Cerebellar cortex (tissue), 1 donor: Measurements from ENCODE around the gene F2.

Source experiments
- DNase-seq: peaks from one replicate; pipeline ENCODE4 v3.0.0-alpha.2; 2015; ENCODE audit warnings: low spot score

Gene F2

DNA sequence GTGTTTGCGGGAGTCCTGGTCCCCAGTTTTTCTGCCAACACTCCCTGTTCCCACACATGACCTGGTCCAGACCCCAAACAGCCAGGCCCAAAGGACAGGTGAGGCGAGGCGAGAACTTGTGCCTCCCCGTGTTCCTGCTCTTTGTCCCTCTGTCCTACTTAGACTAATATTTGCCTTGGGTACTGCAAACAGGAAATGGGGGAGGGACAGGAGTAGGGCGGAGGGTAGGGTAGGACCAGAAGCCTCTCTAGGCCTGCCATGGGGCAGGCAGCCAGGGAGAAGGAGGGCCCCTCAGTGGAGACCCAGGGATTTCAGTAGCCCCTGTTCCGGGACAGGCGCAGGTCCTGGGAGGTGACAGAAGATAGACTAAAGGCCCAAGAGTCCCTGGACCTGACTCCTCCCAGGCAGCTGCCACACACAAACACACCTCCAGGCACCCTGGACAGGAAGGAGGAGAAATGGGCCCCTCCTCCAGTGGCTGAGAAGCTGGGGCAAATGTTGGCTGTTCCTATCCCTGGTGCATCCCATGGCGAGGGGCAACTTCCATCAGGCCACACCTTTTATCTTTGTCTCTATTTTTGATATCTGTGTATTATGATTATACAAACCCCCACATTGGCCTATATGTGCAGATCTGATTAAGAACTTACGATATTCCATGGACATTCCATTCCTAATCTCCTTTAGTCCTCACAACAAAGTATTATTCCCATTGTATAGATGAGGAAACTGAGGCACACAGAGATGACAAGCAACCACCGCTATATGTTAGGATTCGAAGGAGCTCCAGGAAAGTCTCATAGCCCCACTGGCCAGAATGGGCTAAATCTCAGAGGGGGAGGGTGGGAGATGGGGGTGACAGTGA is 626 bp upstream of the F2 start:
- DNase-seq, result no peak

DNA sequence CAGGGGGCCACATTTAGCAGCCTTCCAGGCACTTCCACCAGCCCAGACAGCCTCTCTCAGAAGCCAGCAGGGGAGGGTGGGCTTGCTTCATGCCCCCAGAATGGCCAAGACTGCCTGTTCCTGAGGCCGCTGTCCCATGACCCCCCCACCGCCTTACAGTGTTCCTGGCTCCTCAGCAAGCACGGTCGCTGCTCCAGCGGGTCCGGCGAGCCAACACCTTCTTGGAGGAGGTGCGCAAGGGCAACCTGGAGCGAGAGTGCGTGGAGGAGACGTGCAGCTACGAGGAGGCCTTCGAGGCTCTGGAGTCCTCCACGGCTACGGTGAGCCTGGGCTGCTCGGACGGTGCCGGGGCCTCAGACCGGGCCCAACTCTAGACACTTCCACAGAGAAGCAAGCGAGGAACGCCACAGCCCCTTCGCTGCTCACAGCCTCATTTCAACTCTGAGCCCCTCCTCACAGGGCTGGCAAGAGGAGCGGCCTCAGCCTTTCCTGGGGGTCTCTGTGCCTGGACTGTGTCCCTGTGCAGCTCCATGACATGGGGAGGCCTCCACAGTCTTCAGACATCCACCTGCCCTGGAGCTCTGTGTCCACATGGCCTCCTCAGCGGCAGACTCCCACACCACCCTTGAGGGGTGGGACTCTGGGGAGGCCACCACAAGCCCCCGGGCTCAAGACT is 668 bp downstream of the F2 start:
- no peak for DNase-seq

DNA sequence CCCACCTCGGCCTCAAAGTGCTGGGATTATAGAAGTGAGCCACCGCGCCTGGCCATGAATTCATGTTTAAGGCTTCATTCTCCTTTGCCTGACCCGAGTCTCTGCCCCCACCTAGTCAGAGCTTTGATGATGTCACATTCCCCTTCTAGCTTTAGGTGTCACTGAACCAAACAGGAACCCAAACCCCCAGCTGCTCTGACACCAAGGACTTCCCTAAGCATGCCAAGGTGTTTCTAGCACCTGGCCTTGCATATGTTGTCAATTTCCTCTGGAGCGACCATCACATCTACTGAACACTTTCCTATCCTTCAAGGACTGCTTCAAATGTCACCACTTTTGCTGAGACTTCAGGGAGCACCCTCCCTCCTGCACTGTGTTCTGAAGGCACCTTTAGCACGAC is 2.3 kb downstream of the F2 start:
- no peak for DNase-seq

DNA sequence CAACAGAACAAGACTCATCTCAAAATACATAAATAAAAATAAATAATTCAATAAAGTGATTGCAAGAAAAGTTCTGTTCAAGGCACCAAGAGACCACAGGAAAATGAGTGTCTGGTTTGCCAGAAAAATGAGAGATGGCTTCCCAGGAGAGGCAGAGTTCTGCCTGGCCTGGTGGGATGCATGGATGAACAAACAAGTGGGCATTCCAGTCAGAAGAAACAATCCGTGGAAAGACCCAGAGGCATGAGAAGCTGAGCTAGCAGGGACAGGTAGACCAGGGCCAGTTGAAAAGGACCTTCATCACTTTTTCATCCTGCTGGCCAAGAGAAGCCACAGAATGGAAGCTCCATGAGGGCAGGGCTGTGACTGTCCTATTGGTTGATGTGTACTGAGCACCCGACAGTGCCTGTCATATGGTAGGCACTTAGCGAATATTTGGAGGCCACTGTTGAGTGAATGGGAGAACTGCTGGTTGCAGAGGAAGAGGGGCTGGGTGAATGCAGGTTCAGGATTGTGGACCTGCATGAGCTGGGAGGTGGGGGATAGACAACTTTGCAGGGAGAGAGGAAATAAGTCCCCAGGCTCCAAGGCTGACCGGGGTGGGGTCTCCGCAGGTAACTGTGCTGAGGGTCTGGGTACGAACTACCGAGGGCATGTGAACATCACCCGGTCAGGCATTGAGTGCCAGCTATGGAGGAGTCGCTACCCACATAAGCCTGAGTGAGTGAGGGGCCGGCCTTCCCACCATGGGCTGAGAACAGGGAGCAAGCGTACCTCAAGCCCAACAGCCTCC is 3.7 kb downstream of the F2 start:
- DNase-seq, result no peak

DNA sequence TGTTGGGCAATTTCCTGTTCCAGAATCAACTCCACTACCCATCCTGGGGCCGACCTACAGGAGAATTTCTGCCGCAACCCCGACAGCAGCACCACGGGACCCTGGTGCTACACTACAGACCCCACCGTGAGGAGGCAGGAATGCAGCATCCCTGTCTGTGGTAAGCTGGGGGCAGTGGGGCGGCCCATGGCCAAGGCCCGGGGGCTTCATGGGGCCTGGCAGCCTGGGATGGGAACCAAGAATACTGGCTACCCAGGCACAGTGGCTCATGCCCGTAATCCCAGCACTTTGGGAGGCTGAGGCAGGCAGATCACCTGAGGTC is 4.3 kb downstream of the F2 start:
- DNase-seq, result no peak

DNA sequence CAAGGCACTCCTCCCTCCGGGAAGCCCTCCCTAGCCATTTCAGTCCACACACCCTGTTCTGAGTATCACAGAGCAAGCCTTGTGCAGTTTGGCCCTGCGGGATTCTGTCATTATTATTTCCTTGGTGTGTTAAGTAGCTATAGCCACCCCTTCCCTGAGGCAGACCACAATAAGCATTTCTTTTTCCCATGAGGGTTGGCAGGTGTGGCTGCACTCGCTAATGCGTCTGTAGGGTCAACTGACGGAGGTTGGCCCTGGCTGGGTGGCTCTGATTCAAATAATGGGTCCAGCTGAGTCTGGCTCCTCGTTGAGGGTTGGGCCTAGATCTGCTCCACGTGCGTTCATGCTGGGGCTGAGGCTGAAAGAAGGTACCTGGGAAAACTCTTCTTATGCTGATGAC is 5.1 kb downstream of the F2 start:
- DNase-seq, result no peak

DNA sequence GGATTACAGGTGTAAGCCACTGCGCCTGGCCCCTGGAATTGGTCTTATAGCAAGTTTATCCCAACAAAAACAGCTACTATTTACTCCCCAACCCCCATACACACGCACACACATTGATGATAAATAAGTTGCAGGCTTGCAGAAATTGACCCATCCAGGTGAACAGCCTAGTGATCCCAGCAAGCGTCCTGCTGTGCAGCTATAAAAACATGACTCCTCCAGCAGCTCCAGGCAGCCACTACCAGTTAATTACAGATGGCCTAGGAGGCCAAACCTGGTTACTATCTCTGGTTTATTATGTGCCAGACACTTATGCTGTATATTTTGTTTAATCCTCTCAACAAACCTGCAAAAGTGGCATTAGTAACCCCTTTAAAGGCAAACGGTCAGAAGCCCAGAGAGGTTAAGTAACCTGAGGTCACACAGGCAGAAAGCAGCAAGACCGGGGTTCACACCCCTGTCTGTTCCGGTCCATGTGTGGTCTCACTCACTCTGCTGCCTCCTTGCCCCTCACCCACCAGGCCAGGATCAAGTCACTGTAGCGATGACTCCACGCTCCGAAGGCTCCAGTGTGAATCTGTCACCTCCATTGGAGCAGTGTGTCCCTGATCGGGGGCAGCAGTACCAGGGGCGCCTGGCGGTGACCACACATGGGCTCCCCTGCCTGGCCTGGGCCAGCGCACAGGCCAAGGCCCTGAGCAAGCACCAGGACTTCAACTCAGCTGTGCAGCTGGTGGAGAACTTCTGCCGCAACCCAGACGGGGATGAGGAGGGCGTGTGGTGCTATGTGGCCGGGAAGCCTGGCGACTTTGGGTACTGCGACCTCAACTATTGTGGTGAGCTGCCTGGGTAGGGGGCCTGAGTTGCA is 6.6 kb downstream of the F2 start:
- DNase-seq, result no peak

DNA sequence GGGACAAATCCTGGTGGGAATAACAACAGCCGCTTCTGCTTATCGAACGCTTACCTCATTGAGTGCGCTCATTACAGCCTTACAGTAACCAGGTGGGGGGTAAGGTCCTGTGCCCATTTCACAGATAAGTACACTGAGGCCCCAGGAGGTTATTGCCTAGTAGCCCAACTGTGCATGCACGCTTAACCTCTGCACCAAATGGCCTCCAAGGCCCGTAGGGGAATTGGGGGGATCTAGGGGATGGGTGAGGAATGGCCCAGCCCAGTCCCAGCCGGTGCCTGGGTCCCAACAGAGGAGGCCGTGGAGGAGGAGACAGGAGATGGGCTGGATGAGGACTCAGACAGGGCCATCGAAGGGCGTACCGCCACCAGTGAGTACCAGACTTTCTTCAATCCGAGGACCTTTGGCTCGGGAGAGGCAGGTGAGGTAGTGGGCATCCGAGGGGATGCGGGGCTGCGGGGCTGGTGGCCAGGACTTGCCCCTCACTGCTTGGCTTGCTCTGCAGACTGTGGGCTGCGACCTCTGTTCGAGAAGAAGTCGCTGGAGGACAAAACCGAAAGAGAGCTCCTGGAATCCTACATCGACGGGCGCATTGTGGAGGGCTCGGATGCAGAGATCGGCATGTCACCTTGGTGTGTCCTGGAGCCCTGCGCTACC is 7.3 kb downstream of the F2 start:
- DNase-seq, result no peak

DNA sequence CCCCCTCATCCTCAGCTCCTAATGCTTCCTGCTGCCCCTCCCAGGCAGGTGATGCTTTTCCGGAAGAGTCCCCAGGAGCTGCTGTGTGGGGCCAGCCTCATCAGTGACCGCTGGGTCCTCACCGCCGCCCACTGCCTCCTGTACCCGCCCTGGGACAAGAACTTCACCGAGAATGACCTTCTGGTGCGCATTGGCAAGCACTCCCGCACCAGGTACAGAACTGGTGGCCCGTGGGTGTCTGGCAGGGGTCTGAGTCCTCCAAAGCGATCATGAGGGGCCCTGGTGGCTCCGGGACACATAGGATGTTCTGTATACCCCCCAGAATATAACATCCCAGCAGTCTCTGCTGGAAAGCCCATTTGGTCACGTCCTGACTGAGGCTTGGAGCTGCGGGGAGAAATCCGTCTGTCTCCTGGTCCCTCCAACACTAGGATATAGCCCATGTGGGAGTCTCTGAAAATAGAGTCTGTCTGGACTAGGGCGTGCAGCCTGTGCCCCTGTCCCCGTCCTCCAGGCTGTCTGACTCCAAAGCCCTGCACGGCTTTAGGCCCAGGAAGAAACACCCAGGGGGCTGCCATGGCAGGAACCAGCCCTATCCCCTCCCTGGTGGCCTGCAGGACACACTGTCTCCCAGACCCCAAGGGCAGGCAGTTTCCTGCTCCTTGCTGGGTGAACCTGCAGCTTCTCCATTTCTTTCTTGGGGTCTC is 9.1 kb downstream of the F2 start:
- DNase-seq, result no peak

DNA sequence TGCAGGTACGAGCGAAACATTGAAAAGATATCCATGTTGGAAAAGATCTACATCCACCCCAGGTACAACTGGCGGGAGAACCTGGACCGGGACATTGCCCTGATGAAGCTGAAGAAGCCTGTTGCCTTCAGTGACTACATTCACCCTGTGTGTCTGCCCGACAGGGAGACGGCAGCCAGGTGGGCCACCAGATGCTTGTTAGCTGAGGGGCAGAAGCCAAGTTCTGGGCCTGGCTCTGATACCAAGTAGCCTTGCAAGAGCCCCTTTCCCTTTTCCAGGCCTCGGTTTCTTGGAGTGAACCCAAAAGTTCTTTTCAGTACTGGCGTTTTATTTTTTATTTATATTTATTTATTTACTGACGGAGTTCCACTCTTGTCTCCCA is 9.6 kb downstream of the F2 start:
- DNase-seq, result no peak

DNA sequence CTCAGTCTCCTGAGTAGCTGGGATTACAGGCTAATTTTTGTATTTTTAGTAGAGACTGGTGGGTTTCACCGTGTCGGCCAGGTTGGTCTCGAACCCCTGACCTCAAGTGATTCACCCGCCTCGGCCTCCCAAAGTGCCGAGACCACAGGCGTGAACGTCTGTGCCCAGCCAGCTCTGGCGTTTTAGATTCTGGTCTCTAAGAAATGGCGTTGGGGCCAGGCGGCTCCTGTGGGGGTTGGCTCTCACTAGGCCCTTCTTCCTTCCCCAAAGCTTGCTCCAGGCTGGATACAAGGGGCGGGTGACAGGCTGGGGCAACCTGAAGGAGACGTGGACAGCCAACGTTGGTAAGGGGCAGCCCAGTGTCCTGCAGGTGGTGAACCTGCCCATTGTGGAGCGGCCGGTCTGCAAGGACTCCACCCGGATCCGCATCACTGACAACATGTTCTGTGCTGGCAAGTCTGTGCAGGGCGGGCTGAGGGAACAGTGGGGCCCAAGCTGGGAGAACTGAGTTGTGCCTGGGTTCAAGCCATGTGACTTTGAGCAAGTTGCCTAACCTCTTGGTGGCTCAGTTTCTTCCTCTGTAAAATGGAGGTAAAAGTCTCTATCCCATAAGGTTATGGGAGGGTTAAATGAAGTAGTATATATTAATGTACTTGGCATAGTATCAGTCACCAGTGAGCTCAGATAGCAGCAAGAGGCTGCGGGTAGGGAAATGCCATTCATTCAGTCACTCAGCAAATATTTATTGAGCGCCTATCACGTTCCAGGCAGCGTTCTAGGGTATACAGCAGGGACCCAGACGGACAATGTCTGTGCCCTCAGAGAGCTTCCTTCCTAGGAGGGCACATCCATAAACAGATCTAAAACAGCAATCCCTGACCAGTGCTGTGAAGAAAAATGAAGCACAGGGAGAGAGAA is 10.4 kb downstream of the F2 start:
- no peak for DNase-seq

DNA sequence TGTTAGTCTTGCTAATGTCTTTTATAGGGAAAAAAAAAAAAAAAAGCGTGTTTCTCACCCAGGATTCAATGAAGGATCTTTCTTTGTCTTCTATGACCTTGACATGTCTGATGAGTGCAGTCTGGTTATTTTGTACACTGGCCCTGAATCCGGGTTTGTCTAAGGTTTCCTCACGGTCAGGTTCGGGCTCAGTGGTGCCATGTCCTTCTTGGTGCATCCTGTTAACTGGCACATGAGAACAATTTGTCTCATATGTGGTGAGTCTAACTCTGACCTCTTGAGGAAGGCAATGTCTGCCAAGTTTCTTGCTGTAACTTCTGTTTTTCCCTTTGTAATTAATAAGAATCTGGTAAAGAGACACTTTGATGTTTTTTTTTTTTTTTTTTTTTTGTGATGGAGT is 12.5 kb downstream of the F2 start:
- DNase-seq, result no peak

DNA sequence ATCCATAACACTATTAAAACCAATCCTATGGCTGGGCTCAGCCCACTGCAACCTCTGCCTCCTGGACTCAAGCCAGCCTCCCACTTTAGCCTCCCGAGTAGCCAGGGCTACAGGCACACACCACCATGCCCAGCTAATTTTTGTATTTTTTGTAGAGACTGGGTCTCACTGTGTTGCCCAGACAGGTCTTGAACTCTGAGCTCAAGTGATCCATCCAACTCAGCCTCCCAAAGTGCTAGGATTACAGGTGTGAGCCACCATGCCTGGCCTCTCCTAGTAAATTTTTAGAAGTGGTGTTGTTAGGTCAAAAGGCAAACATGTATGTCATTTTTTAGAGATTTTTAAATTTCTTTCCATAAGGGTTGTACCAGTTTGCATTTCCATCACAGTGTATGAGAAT is 14.2 kb downstream of the F2 start:
- no peak for DNase-seq

DNA sequence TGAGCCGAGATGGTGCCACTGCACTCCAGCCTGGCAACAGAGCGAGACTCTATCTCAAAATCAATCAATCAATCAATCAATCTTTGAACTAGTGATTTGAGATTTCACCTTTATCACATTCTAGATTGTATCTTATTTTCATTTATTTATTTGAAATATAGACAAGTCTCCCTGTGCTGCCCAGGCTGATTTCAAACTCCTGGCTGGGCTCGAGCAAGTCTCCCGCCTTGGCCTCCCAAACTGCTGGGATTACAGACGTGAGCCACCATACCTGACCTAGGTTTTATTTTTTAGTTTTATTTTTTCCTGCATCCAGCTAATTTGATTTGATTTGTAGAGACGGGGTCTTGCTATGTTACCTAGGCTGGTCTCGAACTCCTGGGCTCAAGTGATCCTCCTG is 17.1 kb downstream of the F2 start:
- no peak for DNase-seq

DNA sequence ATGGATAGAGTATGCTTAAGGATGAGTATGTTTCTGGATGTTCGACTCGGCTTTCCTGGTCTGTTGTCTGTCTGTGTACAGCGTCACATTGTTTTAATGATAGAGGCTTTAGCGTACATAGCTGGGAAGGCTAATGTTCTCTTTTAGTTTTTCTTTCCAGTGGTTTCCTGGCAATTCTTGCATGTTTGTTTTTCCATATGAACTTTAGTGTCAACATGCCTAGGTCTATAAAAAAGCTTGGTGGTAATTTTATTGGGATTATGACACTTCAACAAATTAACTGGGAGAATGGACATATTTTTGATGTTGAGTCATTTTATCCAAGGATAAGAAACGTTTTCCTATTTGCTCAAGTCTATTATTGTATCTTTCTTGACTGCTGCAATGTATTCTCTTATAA is 17.6 kb downstream of the F2 start:
- DNase-seq, result no peak

DNA sequence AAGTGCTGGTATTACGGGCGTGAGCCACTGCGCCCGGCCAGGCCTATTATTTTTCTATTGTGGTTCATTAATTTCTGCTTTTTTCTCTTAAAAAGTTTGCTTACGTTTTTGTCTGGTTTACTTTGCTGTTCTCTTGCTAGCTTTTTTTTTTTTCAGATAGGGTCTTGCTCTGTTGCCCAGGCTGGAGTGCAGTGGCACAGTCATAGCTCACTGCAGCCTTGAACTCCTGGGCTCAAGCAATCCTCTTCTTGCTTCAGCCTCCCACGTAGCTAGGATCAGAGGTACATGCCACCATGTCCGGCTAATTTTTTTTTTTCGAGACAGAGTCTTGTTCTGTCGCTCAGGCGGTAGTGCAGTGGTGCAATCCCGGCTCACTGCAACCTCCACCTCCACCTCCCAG is 18.7 kb downstream of the F2 start:
- no peak for DNase-seq

DNA sequence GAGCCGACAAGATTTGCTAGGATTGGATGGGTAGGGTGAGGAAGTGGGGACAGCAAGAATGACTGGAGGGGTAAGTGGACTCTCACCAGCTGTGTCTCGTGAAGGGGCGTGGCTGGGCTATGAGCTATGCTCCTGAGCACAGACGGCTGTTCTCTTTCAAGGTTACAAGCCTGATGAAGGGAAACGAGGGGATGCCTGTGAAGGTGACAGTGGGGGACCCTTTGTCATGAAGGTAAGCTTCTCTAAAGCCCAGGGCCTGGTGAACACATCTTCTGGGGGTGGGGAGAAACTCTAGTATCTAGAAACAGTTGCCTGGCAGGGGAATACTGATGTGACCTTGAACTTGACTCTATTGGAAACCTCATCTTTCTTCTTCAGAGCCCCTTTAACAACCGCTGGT is 19.9 kb downstream of the F2 start:
- DNase-seq, result no peak

DNA sequence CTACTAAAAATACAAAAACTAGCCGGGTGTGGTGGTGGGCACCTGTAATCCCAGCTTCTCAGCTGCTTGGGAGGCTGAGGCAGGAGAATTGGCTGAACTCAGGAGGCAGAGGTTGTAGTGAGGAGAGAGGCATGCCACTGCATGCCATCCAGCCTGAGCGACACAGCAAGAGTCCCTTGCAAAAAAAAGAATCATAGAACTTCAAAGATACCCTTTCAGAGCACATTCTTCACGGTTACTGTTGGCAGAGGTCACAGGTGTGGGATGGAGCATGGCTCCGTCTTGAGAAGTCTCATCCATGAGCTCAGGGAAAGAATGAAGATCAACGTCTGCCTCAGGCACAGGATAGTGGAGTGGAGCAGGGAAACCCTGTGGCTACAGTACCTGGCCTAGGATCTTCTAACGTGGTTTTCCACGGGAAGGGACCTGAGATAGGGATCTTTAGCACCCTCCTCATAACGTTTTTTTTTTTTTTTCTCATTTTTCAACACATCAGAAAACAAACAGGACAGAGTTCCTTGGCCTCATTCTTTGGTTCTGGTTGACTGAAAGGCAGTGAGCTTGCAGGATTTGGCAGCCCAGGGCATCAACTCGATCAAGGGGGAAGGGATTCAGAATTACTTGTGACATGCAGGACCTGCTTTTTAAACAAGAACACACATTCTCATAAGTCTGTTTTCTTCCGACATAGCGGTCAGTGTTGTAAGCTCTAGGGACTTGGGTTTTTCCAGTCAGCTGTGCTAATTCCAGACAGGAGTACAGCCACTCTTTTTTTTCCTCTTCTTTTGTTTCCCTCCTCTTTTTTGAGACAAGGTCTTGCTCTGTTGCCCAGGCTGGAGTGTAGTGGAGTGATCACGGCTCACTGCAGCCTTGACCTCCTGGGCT is 22.8 kb downstream of the F2 start:
- no peak for DNase-seq

DNA sequence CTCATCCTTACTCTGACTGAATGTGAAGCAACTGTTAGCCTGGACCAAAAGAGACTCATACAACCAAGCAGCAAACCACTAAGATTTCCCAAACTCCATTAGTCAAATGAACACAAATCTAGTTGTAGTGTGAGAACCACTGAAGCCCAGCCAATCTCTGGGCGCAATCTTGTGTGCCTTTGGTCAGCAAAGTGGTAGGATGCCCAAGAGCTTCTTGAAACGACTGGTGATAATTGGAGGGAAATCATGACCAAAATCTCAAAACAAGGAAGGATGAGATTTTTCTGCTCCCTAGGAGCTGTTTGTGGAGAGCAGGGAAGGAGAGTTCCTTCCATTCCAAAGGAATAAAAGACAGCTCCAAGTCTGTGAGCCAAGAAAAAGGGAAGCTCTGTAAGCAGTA is 24.0 kb downstream of the F2 start:
- no peak for DNase-seq
